Occipital lobe (tissue), 2 donors: ENCODE measurements around the gene TRPM3. TPM values are rescaled to one million over a fixed set of nuclear protein-coding genes. Genes with fewer than 3 reads are reported as not detected.

Source experiments
- DNase-seq: peaks from one replicate; lab custom pipeline; 2025; lab: John Stamatoyannopoulos, UW
- total RNA-seq: library from RNA; depleted of rRNA; stranded (reverse); fragments of >200 nt; gene quantifications from one replicate; pipeline ENCODE4 v1.2.3, GENCODE V29; 2014

The TRPM3 gene
- total RNA-seq, 1 donor from 2014 or later: 20.6 TPM

GRCh38 chr9:70586476-70586875 lies 534.9 kb downstream of the TRPM3 start:
- DNase-seq: no peak

- no peak for DNase-seq
These were observed 539.5 kb downstream of the TRPM3 start for GRCh38 chr9:70581955-70582350.

GRCh38 chr9:70581214-70581954 lies 540.0 kb downstream of the TRPM3 start:
- DNase-seq: no peak

GRCh38 chr9:70580606-70581195 lies 540.7 kb downstream of the TRPM3 start:
- DNase-seq: no peak

- DNase-seq: no peak
These were observed 541.7 kb downstream of the TRPM3 start for GRCh38 chr9:70579686-70580085.

GRCh38 chr9:70578720-70579119 lies 542.7 kb downstream of the TRPM3 start:
- no peak for DNase-seq

- DNase-seq: no peak
These were observed 543.8 kb downstream of the TRPM3 start for GRCh38 chr9:70577671-70578070.

- no peak for DNase-seq
These were observed 545.3 kb downstream of the TRPM3 start for GRCh38 chr9:70576116-70576515.

- DNase-seq: no peak
These were observed 547.1 kb downstream of the TRPM3 start for GRCh38 chr9:70574151-70574837.

GRCh38 chr9:70573308-70573707 lies 548.1 kb downstream of the TRPM3 start:
- DNase-seq: no peak

- no peak for DNase-seq
These were observed 550.2 kb downstream of the TRPM3 start for GRCh38 chr9:70571258-70571657.

- DNase-seq: no peak
These were observed 551.6 kb downstream of the TRPM3 start for GRCh38 chr9:70569791-70570190.

- no peak for DNase-seq
These were observed 552.2 kb downstream of the TRPM3 start for GRCh38 chr9:70569070-70569772.

GRCh38 chr9:70567511-70567910 lies 553.9 kb downstream of the TRPM3 start:
- no peak for DNase-seq

- DNase-seq: no peak
These were observed 554.7 kb downstream of the TRPM3 start for GRCh38 chr9:70566751-70567150.

GRCh38 chr9:70566066-70566465 lies 555.4 kb downstream of the TRPM3 start:
- DNase-seq: no peak

GRCh38 chr9:70564468-70565335 lies 556.7 kb downstream of the TRPM3 start:
- DNase-seq: no peak

GRCh38 chr9:70563431-70564204 lies 557.8 kb downstream of the TRPM3 start:
- no peak for DNase-seq

- no peak for DNase-seq
These were observed 558.4 kb downstream of the TRPM3 start for GRCh38 chr9:70563010-70563409.

GRCh38 chr9:70561786-70562395 lies 559.5 kb downstream of the TRPM3 start:
- DNase-seq: no peak
